ENCODE results near the gene TBXAS1.

TBXAS1 gene

DNA sequence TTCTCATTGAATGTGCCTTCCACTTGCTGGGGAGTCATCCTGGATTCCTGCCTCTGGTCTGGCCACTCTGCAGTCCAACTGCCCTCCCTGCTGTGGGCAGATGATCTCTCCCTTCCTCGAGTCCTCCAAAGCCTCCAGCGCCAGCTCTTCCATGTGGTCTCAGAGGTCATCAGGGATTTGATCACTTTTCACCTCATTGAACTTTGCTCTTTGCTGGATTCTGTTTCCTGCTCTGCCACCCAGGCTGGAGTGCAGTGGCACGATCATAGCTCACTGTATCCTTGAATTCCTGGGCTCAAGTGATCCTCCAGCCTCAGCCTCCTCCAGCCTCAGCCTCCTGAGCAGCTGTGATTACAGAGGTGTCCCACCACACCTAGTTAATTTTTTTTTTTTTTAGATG lies 22.1 kb upstream of the TBXAS1 start:
- Histone ChIP-seq H3K27ac (ENCODE audit: low read depth, low read length) (no peak overlapping the region), H3K27me3 (ENCODE audit: control insufficient read depth in 5 of 5, insufficient read depth in 4 of 5, low read length in 5 of 5) (no peaks in the 10 kb centered on the region), H3K9me3 (ENCODE audit: control insufficient read depth in 5 of 5, low read length in 5 of 5) (no peaks in the 10 kb centered on the region), H3K9ac (ENCODE audit: low read length in 5 of 5) (no peak overlapping the region), H3K4me1 (ENCODE audit: control insufficient read depth in 5 of 5, insufficient read depth in 5 of 5, low read length in 5 of 5) (peaks cover 0 to 14% (median 6%) of the 10 kb centered on the region in 5 donors), H3K36me3 (ENCODE audit: control insufficient read depth in 5 of 5, insufficient read depth in 5 of 5, low read length in 5 of 5) (no peaks in the 10 kb centered on the region), H3K4me3 (ENCODE audit: low read depth in 1 of 5, low read length in 5 of 5) (no peak overlapping the region)

- H3K4me3 ChIP-seq (ENCODE audit: low read depth in 1 of 5, low read length in 5 of 5) = no peak overlapping the region
- no peaks in the 10 kb centered on the region for H3K36me3 ChIP-seq (ENCODE audit: control insufficient read depth in 5 of 5, insufficient read depth in 5 of 5, low read length in 5 of 5)
- H3K27ac ChIP-seq (ENCODE audit: low read depth, low read length) = no peak overlapping the region
- H3K9me3 ChIP-seq (ENCODE audit: control insufficient read depth in 5 of 5, low read length in 5 of 5) = no peaks in the 10 kb centered on the region
- H3K27me3 ChIP-seq (ENCODE audit: control insufficient read depth in 5 of 5, insufficient read depth in 4 of 5, low read length in 5 of 5) = no peaks in the 10 kb centered on the region
- H3K9ac ChIP-seq (ENCODE audit: low read length in 5 of 5) = no peak overlapping the region
- peaks cover 0 to 10% (median 6%) of the 10 kb centered on the region in 5 donors for H3K4me1 ChIP-seq (ENCODE audit: control insufficient read depth in 5 of 5, insufficient read depth in 5 of 5, low read length in 5 of 5)
These were observed 20.6 kb upstream of the TBXAS1 start for GRCh38 chr7:139808427-139808826.

GRCh38 chr7:139808846-139809442 lies 20.1 kb upstream of the TBXAS1 start:
- no peaks in the 10 kb centered on the region for H3K9me3 ChIP-seq (ENCODE audit: control insufficient read depth in 5 of 5, low read length in 5 of 5)
- H3K4me1 ChIP-seq (ENCODE audit: control insufficient read depth in 5 of 5, insufficient read depth in 5 of 5, low read length in 5 of 5) = peaks cover 0 to 8% (median 6%) of the 10 kb centered on the region in 5 donors
- no peak overlapping the region for H3K27ac ChIP-seq (ENCODE audit: low read depth, low read length)
- no peaks in the 10 kb centered on the region for H3K36me3 ChIP-seq (ENCODE audit: control insufficient read depth in 5 of 5, insufficient read depth in 5 of 5, low read length in 5 of 5)
- no peak overlapping the region for H3K4me3 ChIP-seq (ENCODE audit: low read depth in 1 of 5, low read length in 5 of 5)
- H3K9ac ChIP-seq (ENCODE audit: low read length in 5 of 5) = no peak overlapping the region
- H3K27me3 ChIP-seq (ENCODE audit: control insufficient read depth in 5 of 5, insufficient read depth in 4 of 5, low read length in 5 of 5) = no peaks in the 10 kb centered on the region

- Histone ChIP-seq H3K4me1 (ENCODE audit: control insufficient read depth in 5 of 5, insufficient read depth in 5 of 5, low read length in 5 of 5) (peaks cover 0 to 8% (median 6%) of the 10 kb centered on the region in 5 donors), H3K36me3 (ENCODE audit: control insufficient read depth in 5 of 5, insufficient read depth in 5 of 5, low read length in 5 of 5) (no peaks in the 10 kb centered on the region), H3K9ac (ENCODE audit: low read length in 5 of 5) (no peak overlapping the region), H3K4me3 (ENCODE audit: low read depth in 1 of 5, low read length in 5 of 5) (no peak overlapping the region), H3K9me3 (ENCODE audit: control insufficient read depth in 5 of 5, low read length in 5 of 5) (no peaks in the 10 kb centered on the region), H3K27ac (ENCODE audit: low read depth, low read length) (no peak overlapping the region), H3K27me3 (ENCODE audit: control insufficient read depth in 5 of 5, insufficient read depth in 4 of 5, low read length in 5 of 5) (no peaks in the 10 kb centered on the region)
These were observed 18.0 kb upstream of the TBXAS1 start for GRCh38 chr7:139811066-139811465.

GRCh38 chr7:139813151-139813550 lies 15.9 kb upstream of the TBXAS1 start:
- no peaks in the 10 kb centered on the region for H3K4me1 ChIP-seq (ENCODE audit: control insufficient read depth in 5 of 5, insufficient read depth in 5 of 5, low read length in 5 of 5)
- no peak overlapping the region for H3K27ac ChIP-seq (ENCODE audit: low read depth, low read length)
- H3K4me3 ChIP-seq (ENCODE audit: low read depth in 1 of 5, low read length in 5 of 5) = no peak overlapping the region
- no peak overlapping the region for H3K9ac ChIP-seq (ENCODE audit: low read length in 5 of 5)
- H3K36me3 ChIP-seq (ENCODE audit: control insufficient read depth in 5 of 5, insufficient read depth in 5 of 5, low read length in 5 of 5) = no peaks in the 10 kb centered on the region
- H3K27me3 ChIP-seq (ENCODE audit: control insufficient read depth in 5 of 5, insufficient read depth in 4 of 5, low read length in 5 of 5) = no peaks in the 10 kb centered on the region
- no peaks in the 10 kb centered on the region for H3K9me3 ChIP-seq (ENCODE audit: control insufficient read depth in 5 of 5, low read length in 5 of 5)

DNA sequence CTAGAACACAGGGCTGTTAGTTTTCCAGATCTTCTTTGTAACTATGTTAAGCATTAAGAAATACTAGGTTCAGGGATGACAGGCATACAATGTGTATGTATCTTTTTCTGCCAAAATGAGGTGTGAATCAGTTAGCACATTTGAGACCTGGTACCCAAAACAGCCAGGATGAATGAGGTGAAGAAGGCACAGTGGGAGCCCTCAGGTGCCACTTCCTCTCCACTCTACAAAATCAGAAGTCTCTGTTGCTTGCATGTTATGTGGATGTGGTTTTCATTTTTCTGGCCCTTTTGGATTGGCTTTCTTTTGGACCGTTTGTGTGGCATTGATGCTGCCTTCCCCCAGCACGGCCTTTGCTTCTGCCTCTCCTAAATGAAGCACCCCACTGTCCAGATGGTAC lies 15.4 kb upstream of the TBXAS1 start:
- Histone ChIP-seq H3K27me3 (ENCODE audit: control insufficient read depth in 5 of 5, insufficient read depth in 4 of 5, low read length in 5 of 5) (no peaks in the 10 kb centered on the region), H3K36me3 (ENCODE audit: control insufficient read depth in 5 of 5, insufficient read depth in 5 of 5, low read length in 5 of 5) (no peaks in the 10 kb centered on the region), H3K27ac (ENCODE audit: low read depth, low read length) (no peak overlapping the region), H3K4me3 (ENCODE audit: low read depth in 1 of 5, low read length in 5 of 5) (no peak overlapping the region), H3K9me3 (ENCODE audit: control insufficient read depth in 5 of 5, low read length in 5 of 5) (no peaks in the 10 kb centered on the region), H3K4me1 (ENCODE audit: control insufficient read depth in 5 of 5, insufficient read depth in 5 of 5, low read length in 5 of 5) (no peaks in the 10 kb centered on the region), H3K9ac (ENCODE audit: low read length in 5 of 5) (no peak overlapping the region)

DNA sequence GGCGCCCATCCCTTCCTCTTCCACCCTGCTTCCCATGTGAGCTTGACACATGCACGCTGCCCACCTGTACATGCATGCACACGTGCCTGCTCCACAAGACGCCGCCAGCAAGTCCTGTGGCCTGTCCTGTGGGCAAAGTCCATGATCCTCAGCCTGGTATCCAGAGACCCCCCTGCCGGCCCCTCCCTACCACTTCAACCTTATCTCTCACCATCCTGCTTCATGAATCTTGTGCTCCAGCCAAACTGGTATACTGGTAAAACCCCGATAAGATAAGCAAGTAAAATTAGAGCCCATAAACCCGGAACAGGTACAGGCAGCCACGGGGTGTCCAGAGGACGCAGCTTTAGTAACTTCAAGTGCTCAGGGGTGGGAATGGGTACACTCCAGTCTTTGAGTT lies 11.8 kb upstream of the TBXAS1 start:
- Histone ChIP-seq H3K9ac (ENCODE audit: low read length in 5 of 5) (no peak overlapping the region), H3K27me3 (ENCODE audit: control insufficient read depth in 5 of 5, insufficient read depth in 4 of 5, low read length in 5 of 5) (no peaks in the 10 kb centered on the region), H3K4me1 (ENCODE audit: control insufficient read depth in 5 of 5, insufficient read depth in 5 of 5, low read length in 5 of 5) (no peaks in the 10 kb centered on the region), H3K36me3 (ENCODE audit: control insufficient read depth in 5 of 5, insufficient read depth in 5 of 5, low read length in 5 of 5) (no peaks in the 10 kb centered on the region), H3K9me3 (ENCODE audit: control insufficient read depth in 5 of 5, low read length in 5 of 5) (no peaks in the 10 kb centered on the region), H3K27ac (ENCODE audit: low read depth, low read length) (no peak overlapping the region), H3K4me3 (ENCODE audit: low read depth in 1 of 5, low read length in 5 of 5) (no peak overlapping the region)

- Histone ChIP-seq H3K36me3 (ENCODE audit: control insufficient read depth in 5 of 5, insufficient read depth in 5 of 5, low read length in 5 of 5) (no peaks in the 10 kb centered on the region), H3K9ac (ENCODE audit: low read length in 5 of 5) (no peak overlapping the region), H3K4me3 (ENCODE audit: low read depth in 1 of 5, low read length in 5 of 5) (no peak overlapping the region), H3K27me3 (ENCODE audit: control insufficient read depth in 5 of 5, insufficient read depth in 4 of 5, low read length in 5 of 5) (no peaks in the 10 kb centered on the region), H3K4me1 (ENCODE audit: control insufficient read depth in 5 of 5, insufficient read depth in 5 of 5, low read length in 5 of 5) (no peaks in the 10 kb centered on the region), H3K27ac (ENCODE audit: low read depth, low read length) (no peak overlapping the region), H3K9me3 (ENCODE audit: control insufficient read depth in 5 of 5, low read length in 5 of 5) (no peaks in the 10 kb centered on the region)
These were observed 9.0 kb upstream of the TBXAS1 start for GRCh38 chr7:139820089-139820488.

GRCh38 chr7:139821349-139822105 lies 7.5 kb upstream of the TBXAS1 start:
- H3K36me3 ChIP-seq (ENCODE audit: control insufficient read depth in 5 of 5, insufficient read depth in 5 of 5, low read length in 5 of 5) = no peaks in the 10 kb centered on the region
- H3K27ac ChIP-seq (ENCODE audit: low read depth, low read length) = no peak overlapping the region
- no peak overlapping the region for H3K4me3 ChIP-seq (ENCODE audit: low read depth in 1 of 5, low read length in 5 of 5)
- no peaks in the 10 kb centered on the region for H3K9me3 ChIP-seq (ENCODE audit: control insufficient read depth in 5 of 5, low read length in 5 of 5)
- H3K4me1 ChIP-seq (ENCODE audit: control insufficient read depth in 5 of 5, insufficient read depth in 5 of 5, low read length in 5 of 5) = no peaks in the 10 kb centered on the region
- no peak overlapping the region for H3K9ac ChIP-seq (ENCODE audit: low read length in 5 of 5)
- no peaks in the 10 kb centered on the region for H3K27me3 ChIP-seq (ENCODE audit: control insufficient read depth in 5 of 5, insufficient read depth in 4 of 5, low read length in 5 of 5)

DNA sequence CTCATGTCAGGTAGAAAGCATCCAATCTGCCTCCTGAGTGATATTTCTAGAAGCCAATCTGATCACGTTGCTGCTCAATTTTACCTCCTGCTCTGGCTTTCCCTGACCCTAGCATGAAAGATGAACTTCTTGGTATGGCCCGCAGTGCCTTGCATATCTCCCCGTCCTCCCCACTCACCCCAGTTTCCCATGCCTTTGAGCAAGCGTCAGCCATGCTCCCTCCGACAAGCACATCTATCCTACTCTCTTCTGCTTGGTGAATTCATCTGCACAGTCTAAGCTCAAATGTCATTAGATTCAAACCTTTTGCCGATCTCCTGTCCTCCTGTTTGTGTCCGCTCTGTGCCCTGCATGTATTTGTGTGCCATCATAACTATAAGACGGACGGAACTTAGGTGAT lies 6.2 kb upstream of the TBXAS1 start:
- H3K4me1 ChIP-seq (ENCODE audit: control insufficient read depth in 5 of 5, insufficient read depth in 5 of 5, low read length in 5 of 5) = no peaks in the 10 kb centered on the region
- no peak overlapping the region for H3K4me3 ChIP-seq (ENCODE audit: low read depth in 1 of 5, low read length in 5 of 5)
- H3K9me3 ChIP-seq (ENCODE audit: control insufficient read depth in 5 of 5, low read length in 5 of 5) = no peaks in the 10 kb centered on the region
- H3K27ac ChIP-seq (ENCODE audit: low read depth, low read length) = no peak overlapping the region
- H3K27me3 ChIP-seq (ENCODE audit: control insufficient read depth in 5 of 5, insufficient read depth in 4 of 5, low read length in 5 of 5) = no peaks in the 10 kb centered on the region
- H3K36me3 ChIP-seq (ENCODE audit: control insufficient read depth in 5 of 5, insufficient read depth in 5 of 5, low read length in 5 of 5) = no peaks in the 10 kb centered on the region
- no peak overlapping the region for H3K9ac ChIP-seq (ENCODE audit: low read length in 5 of 5)

Measured in subcutaneous abdominal adipose tissue (tissue), 5 donors.